GM04503 (cell line): ENCODE measurements around the gene IFITM5.
"Not testable (repeated sequence)": the region's sequence is repeated elsewhere in the genome, so short reads cannot be mapped to it uniquely, and the experiment has no call there.

Experiments used
- DNase-seq: peaks from one replicate; pipeline ENCODE4 v3.0.0-alpha.2; 2012; ENCODE audit warnings: low read depth

IFITM5 gene

DNA sequence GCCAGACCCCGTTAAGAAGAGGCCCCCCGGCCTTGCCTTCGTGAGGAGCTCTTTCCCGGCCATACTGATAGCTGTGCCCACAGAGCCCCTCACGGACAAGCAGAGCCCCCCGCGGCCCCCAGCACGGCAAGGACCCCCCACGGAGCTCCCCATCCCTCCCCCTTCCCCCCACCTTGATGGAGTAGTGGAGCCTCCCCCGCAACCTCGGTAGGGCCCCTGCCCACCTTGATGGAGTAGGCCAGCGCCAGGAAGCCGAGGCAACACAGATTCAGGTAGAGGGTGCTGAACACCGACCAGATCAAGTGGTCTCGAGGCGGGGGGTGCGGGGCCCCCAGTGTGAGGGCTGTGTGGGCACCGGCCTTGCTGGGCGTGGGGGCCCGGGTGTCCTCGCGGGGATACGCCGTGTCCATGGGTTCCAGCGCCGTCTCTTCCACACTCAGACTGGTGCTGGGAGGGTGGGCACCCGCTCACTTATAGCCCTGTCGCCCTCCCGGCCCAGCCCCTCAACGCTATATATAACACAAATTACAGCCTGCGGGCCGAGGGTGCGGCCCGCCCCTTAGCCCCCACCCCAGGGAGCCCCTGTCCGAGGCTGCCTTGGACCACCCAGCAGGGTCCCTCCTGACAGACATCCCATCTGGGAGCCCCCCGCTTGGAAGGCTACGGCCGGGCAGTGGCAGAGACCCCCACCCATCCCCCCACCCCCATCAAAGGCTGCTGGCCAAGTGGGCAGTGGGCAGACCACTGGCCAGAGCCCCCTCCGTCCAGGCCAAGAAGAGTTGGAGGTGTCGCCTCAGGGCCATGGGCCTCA lies at the start of gene IFITM5:
Gene IFITM5, minus strand, starts transcription at position 446 of the 811 bp plus-strand sequence. Its CDS starts 36 bp downstream, at position 410.
- DNase-seq = no peak

DNA sequence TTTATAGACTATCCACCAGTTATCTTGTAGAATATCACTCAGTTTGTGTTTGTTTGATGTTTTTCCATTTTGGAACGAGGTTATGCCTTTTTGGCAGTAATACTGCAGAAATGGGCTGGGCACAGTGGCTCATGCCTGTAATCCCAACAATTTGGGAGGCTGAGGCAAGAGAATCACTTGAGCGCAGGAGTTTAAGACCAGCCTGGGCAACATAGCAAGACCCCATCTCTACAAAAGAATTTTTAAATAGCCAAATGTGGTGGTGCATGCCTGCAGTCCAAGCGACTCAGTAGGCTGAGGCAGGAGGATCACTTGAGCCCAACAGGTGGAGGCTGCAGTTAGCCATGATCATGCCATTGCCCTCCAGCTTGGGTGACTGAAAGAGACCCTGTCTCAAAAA lies 47.2 kb upstream of the IFITM5 start:
- DNase-seq = no peak

- DNase-seq = no peak
Observed at GRCh38 chr11:344836-345578, 45.7 kb upstream of the IFITM5 start.

- no peak for DNase-seq
Observed at GRCh38 chr11:342328-342727, 43.0 kb upstream of the IFITM5 start.

DNA sequence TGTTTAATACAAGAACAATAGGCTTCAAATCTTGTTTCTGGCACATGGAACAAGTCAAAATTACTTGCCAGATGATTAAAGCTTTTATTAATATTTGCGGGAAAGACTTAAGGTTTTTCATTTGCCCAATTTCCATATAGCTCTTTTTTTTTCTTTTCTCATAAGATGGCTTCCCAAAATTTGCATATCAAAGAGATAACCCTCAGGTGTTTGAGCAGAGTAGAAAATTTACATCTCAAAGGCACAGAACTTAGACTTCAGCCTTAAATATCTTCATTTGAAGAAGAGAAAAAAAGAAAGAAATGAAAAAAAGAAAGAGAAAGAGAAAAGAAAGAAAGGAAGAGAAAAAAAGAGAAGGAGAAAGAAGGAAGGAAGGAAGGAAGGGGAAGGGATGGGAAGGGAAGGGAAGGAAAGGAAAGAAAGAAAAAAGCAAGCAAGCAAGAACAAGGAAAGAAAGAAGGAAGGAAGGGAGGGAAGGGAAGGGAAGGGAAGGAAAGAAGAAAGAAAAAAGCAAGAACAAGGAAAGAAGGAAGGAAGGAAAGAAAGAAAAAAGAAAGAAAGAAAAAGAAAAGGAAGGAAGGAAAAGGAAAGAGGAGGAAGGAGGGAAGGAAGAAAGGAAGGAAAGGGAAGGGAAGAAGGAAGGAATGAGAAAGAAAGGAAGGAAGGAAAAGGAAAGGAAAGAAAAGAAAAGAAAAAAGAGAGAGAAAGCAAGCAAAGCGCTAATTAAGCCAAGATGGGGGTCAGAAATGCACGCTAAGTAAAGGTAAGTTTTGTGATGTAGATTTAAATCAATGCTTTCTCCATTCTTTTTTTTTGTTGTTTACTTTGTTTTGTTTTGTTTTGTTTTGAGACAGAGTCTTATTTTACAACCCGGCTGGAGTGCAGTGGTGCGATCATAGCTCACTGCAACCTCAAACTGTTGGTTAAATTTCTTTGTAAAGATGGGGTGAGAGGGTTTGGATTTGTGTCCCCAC lies 41.5 kb upstream of the IFITM5 start:
- no peak for DNase-seq

DNA sequence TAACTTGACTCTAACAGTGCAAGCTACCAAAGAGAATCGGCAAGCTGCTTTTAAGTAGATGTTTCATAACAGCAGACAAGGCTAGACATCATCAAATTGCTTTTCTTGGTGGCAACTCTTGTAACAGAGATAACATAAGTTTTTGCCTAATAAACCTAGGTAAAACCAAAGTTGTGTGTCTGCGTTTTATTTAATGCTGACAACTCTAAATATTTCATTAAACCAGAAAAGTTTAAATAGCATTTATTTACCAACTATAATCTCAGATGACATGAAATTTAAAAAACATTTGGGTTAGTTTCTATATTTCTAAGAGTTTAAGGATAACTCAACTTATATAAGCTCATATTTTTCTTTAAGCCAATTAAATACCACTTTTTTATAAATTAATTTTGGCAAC lies 40.6 kb upstream of the IFITM5 start:
- no peak for DNase-seq

DNA sequence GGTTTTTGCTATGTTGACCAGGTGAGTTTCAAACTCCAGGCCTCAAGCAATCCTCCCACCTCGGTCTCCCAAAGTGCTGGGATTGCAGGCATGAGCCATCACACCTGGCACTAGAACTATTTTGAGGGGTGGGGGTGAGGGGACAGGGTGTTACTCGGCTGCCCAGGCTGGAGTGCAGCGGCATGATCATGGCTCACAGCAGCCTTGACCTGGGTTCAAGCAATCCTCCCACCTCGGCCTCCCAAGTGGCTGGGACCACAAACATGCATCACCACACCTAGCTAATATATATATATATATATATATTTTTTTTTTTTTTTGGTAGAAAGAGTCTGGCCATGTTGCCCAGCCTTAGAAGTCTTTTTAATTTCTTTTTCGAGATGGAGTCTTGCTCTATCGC lies 38.4 kb upstream of the IFITM5 start:
- DNase-seq = no peak

- DNase-seq = no peak
Observed at GRCh38 chr11:336659-337198, 37.4 kb upstream of the IFITM5 start.

- no peak for DNase-seq
Observed at GRCh38 chr11:335779-336658, 36.7 kb upstream of the IFITM5 start.

GRCh38 chr11:334264-334994 lies 35.1 kb upstream of the IFITM5 start:
- no peak for DNase-seq

GRCh38 chr11:333616-334263 lies 34.4 kb upstream of the IFITM5 start:
- DNase-seq = not testable (repeated sequence)

- no peak for DNase-seq
Observed at GRCh38 chr11:332651-333480, 33.5 kb upstream of the IFITM5 start.

DNA sequence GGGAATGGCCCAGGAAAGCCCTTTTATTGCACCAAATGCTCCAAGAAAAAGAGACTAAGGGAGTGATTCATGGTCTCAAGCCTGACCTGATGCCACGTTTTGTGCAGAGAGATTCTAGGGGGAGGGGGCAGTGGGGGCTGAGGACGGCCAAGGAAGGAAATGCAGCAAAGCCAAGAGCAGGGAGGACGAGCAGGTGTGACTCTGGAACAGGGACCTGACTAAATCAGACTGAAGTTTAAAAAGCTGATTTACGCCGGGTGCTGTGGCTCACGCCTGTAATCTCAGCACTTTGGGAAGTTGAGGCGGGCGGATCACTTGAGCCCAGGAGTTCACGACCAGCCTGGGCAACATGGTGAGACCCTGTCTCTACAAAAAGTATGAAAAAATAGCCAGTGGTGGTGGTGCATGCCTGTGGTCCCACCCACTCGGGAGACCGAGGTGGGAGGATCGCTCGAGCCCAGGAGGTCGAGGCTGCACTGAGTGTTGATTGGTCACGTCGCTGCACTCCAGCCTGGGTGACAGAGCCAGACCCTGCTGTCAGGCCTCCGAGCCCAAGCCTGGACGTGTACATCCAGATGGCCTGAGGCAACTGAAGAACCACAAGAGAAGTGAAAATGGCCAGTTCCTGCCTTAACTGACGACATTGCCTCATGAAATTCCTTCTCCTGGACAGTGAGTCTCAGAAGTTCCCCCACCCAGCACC lies 32.2 kb upstream of the IFITM5 start:
- DNase-seq = no peak

GRCh38 chr11:330694-331357 lies 31.5 kb upstream of the IFITM5 start:
- DNase-seq = no peak

- DNase-seq = no peak
Observed at GRCh38 chr11:330307-330693, 31.0 kb upstream of the IFITM5 start.

- no peak for DNase-seq
Observed at GRCh38 chr11:329886-330253, 30.5 kb upstream of the IFITM5 start.

DNA sequence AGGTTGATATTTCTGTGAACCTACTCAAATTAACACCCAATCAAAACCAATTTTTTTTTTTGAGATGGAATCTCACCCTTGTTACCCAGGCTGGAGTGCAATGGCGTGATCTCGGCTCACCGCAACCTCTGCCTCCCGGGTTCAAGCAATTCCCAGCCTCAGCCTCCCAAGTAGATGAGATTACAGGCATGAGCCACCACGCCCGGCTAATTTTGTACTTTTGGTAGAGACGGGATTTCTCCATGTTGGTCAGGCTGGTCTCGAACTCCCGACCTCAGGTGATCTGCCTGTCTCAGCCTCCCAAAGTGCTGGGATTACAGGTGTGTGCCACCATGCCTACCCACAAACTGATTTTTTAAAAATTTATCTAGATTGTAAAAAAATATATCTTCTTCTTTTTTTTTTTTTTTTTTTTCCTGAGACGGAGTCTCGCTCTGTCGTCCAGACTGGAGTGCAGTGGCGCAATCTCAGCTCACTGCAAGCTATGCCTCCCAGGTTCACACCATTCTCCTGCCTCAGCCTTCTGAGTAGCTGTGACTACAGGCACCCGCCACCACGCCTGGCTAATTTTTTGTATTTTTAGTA lies 29.3 kb upstream of the IFITM5 start:
- not testable (repeated sequence) for DNase-seq
